Dermis blood vessel endothelial cell (primary cell): ENCODE results near the gene SLC35F5. TPM values are rescaled to one million over a fixed set of nuclear protein-coding genes. Genes with fewer than 3 reads are reported as not detected.
"Not testable (repeated sequence)": the region's sequence is repeated elsewhere in the genome, so short reads cannot be mapped to it uniquely, and the experiment has no call there.

Source experiments
- DNase-seq: peaks from one replicate; pipeline ENCODE4 v3.0.0; 2010
- total RNA-seq: library from RNA; depleted of rRNA; stranded (reverse); fragments of >200 nt; gene quantifications from 2 replicates; pipeline ENCODE4 v1.2.3, GENCODE V29; 2014

Gene SLC35F5
- total RNA-seq, 1 donor from 2014 or later: 134 TPM

- no peak for DNase-seq
Measured at GRCh38 chr2:113694438-113694837, 62.0 kb downstream of the SLC35F5 start.

GRCh38 chr2:113692698-113693428 lies 63.6 kb downstream of the SLC35F5 start:
- no peak for DNase-seq

GRCh38 chr2:113690871-113691270 lies 65.6 kb downstream of the SLC35F5 start:
- not testable (repeated sequence) for DNase-seq

- no peak for DNase-seq
Measured at GRCh38 chr2:113686537-113686936, 69.9 kb downstream of the SLC35F5 start.

- DNase-seq: no peak
Measured at GRCh38 chr2:113685471-113685870, 71.0 kb downstream of the SLC35F5 start.

- no peak for DNase-seq
Measured at GRCh38 chr2:113679457-113679856, 77.0 kb downstream of the SLC35F5 start.

GRCh38 chr2:113677330-113677729 lies 79.1 kb downstream of the SLC35F5 start:
- no peak for DNase-seq

GRCh38 chr2:113676623-113677266 lies 79.7 kb downstream of the SLC35F5 start:
- DNase-seq: no peak

- no peak for DNase-seq
Measured at GRCh38 chr2:113675875-113676274, 80.6 kb downstream of the SLC35F5 start.

- no peak for DNase-seq
Measured at GRCh38 chr2:113672326-113672932, 84.0 kb downstream of the SLC35F5 start.

- DNase-seq: not testable (repeated sequence)
Measured at GRCh38 chr2:113669013-113669412, 87.4 kb downstream of the SLC35F5 start.

GRCh38 chr2:113664761-113665533 lies 91.5 kb downstream of the SLC35F5 start:
- DNase-seq: not testable (repeated sequence)

- not testable (repeated sequence) for DNase-seq
Measured at GRCh38 chr2:113663285-113664060, 93.0 kb downstream of the SLC35F5 start.

Other genes starting within 250 kb of the SLC35F5 start
- 4.1 and 6.3 TPM in 2 replicates for gene RABL2A, start 129.4 kb downstream of the SLC35F5 start, total RNA-seq
- 248 and 408 TPM in 2 replicates for gene ACTR3, start 133.4 kb upstream of the SLC35F5 start, total RNA-seq